GM12873 (cell line): ENCODE measurements around the gene PDE4B.

ENCODE experiments used
- TF ChIP-seq, protein P1 (sequence below): IDR thresholded peaks from 2 replicates; pipeline ENCODE4 v1.5.1; 2012; ENCODE audit warnings: low read depth, mild to moderate bottlenecking, moderate library complexity, low read length, control low read depth; ENCODE audit not compliant: insufficient read depth; ENCODE audit errors: missing control alignments

PDE4B gene

DNA sequence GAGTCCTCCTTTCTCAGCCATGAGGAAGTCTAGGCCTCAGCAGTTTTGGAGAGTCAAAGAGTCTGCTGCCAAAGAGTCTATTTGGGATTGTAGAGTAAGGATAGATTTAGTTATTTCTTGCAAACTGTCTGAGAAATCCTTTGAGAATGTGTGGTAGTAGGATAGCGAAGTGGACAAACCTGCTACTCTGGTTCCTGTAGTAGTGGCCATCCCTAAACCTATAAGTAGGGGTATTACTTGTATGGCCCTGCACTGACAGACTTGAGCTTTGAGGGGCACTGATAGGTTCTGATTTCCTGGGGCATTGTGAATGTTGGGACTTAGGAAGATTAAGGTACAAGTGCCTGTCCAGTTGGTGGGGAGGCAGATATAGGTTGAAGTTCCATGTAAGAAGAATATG lies 625.3 kb downstream of the PDE4B start:
- TF ChIP-seq, protein P1, sequence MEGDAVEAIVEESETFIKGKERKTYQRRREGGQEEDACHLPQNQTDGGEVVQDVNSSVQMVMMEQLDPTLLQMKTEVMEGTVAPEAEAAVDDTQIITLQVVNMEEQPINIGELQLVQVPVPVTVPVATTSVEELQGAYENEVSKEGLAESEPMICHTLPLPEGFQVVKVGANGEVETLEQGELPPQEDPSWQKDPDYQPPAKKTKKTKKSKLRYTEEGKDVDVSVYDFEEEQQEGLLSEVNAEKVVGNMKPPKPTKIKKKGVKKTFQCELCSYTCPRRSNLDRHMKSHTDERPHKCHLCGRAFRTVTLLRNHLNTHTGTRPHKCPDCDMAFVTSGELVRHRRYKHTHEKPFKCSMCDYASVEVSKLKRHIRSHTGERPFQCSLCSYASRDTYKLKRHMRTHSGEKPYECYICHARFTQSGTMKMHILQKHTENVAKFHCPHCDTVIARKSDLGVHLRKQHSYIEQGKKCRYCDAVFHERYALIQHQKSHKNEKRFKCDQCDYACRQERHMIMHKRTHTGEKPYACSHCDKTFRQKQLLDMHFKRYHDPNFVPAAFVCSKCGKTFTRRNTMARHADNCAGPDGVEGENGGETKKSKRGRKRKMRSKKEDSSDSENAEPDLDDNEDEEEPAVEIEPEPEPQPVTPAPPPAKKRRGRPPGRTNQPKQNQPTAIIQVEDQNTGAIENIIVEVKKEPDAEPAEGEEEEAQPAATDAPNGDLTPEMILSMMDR = no peak

DNA sequence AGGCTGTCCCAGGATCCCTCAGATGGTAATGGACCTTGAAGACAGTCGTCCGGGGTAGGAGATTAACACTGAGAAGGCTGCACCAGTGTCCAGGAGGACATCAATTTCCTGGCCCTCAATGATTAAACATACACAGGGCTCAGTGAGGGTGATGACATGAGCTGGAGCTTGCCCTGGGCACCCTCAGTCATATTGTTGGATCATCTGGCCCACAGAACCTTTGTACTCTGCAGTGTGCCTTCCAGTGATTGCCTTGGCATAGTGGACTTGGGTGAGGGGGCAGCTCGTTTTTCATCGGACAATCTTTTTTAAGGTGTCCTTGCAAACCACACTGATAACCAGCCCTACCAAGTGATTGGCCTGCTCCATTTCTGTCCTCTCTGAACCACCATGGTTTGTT lies 630.1 kb downstream of the PDE4B start:
- TF ChIP-seq, protein P1 = no peak
